ENCODE data around the gene ATG5. TPM values are rescaled to one million over a fixed set of nuclear protein-coding genes. Genes with fewer than 3 reads are reported as not detected.

The ATG5 gene
- total RNA-seq, 2 donors from 2014 or later, result 41.4 to 59.7 TPM

- H3K27me3 Mint-ChIP-seq, result no peaks in the 10 kb centered on the region
- H3K4me3 Mint-ChIP-seq, result peak overlapping the region; percentile 87
- ATAC-seq (no peak), DNase-seq (ENCODE audit: low spot score) (no peak)
- H3K27ac Mint-ChIP-seq, result peak overlapping the region; percentile 97 to 99
- no peaks in the 10 kb centered on the region for H3K9me3 Mint-ChIP-seq
- peaks cover 59 to 80% of the 10 kb centered on the region in 2 donors for H3K4me1 Mint-ChIP-seq (ENCODE audit: low read depth in 2 of 2)
- H3K36me3 Mint-ChIP-seq, result peaks cover 16% of the 10 kb centered on the region
Observed at GRCh38 chr6:106167096-106167814, 158.3 kb downstream of the ATG5 start.

GRCh38 chr6:106165885-106166485 is 159.6 kb downstream of the ATG5 start:
- Mint-ChIP-seq H3K4me1 (ENCODE audit: low read depth in 2 of 2) (peaks cover 62 to 82% of the 10 kb centered on the region in 2 donors), H3K27me3 (no peaks in the 10 kb centered on the region), H3K9me3 (no peaks in the 10 kb centered on the region), H3K4me3 (peak overlapping the region; percentile 87), H3K36me3 (peaks cover 15% of the 10 kb centered on the region), H3K27ac (peak overlapping the region; percentile 97 to 99)
- ATAC-seq (no peak), DNase-seq (ENCODE audit: low spot score) (no peak)

GRCh38 chr6:106163966-106164877 is 161.3 kb downstream of the ATG5 start:
- peaks cover 58 to 73% of the 10 kb centered on the region in 2 donors for H3K4me1 Mint-ChIP-seq (ENCODE audit: low read depth in 2 of 2)
- peak overlapping the region; percentile 87 for H3K4me3 Mint-ChIP-seq
- peak; percentile 95 for ATAC-seq

GRCh38 chr6:106163446-106163965 is 162.1 kb downstream of the ATG5 start:
- Mint-ChIP-seq H3K9me3 (no peaks in the 10 kb centered on the region), H3K4me1 (ENCODE audit: low read depth in 2 of 2) (peaks cover 62 to 77% of the 10 kb centered on the region in 2 donors), H3K27ac (peak overlapping the region; percentile 97 to 99), H3K36me3 (peaks cover 11% of the 10 kb centered on the region), H3K27me3 (no peaks in the 10 kb centered on the region), H3K4me3 (peak overlapping the region; percentile 87)
- peak; percentile 74 for DNase-seq (ENCODE audit: low spot score)
- peak; percentile 45 to 55 for ATAC-seq

More at GRCh38 chr6:106163966-106164877, 161.3 kb downstream of the ATG5 start:
- DNase-seq (ENCODE audit: low spot score), result peak; percentile 90
- no peaks in the 10 kb centered on the region for H3K9me3 Mint-ChIP-seq
- no peaks in the 10 kb centered on the region for H3K27me3 Mint-ChIP-seq
- H3K27ac Mint-ChIP-seq, result peak overlapping the region; percentile 97 to 99
- peaks cover 11% of the 10 kb centered on the region for H3K36me3 Mint-ChIP-seq

GRCh38 chr6:106162921-106163320 is 162.6 kb downstream of the ATG5 start:
- H3K4me1 Mint-ChIP-seq (ENCODE audit: low read depth in 2 of 2), result peaks cover 59 to 74% of the 10 kb centered on the region in 2 donors
- peak overlapping the region; percentile 97 to 99 for H3K27ac Mint-ChIP-seq
- no peak for ATAC-seq
- no peaks in the 10 kb centered on the region for H3K27me3 Mint-ChIP-seq
- peaks cover 11% of the 10 kb centered on the region for H3K36me3 Mint-ChIP-seq
- peak overlapping the region; percentile 87 for H3K4me3 Mint-ChIP-seq
- H3K9me3 Mint-ChIP-seq, result no peaks in the 10 kb centered on the region
- DNase-seq (ENCODE audit: low spot score), result no peak

GRCh38 chr6:106161893-106162292 is 163.7 kb downstream of the ATG5 start:
- DNase-seq (ENCODE audit: low spot score) (no peak), ATAC-seq (no peak)
- Mint-ChIP-seq H3K36me3 (peaks cover 11% of the 10 kb centered on the region), H3K4me3 (peak overlapping the region; percentile 54), H3K27me3 (no peaks in the 10 kb centered on the region), H3K4me1 (ENCODE audit: low read depth in 2 of 2) (peaks cover 56 to 74% of the 10 kb centered on the region in 2 donors), H3K9me3 (no peaks in the 10 kb centered on the region), H3K27ac (peak overlapping the region; percentile 44 to 99)

- H3K9me3 Mint-ChIP-seq, result no peaks in the 10 kb centered on the region
- H3K27me3 Mint-ChIP-seq, result no peaks in the 10 kb centered on the region
- H3K36me3 Mint-ChIP-seq, result peaks cover 11% of the 10 kb centered on the region
- H3K4me1 Mint-ChIP-seq (ENCODE audit: low read depth in 2 of 2), result peaks cover 56 to 73% of the 10 kb centered on the region in 2 donors
- peak overlapping the region; percentile 54 for H3K4me3 Mint-ChIP-seq
- peak overlapping the region; percentile 44 to 99 for H3K27ac Mint-ChIP-seq
- ATAC-seq (no peak), DNase-seq (ENCODE audit: low spot score) (no peak)
Observed at GRCh38 chr6:106161311-106161874, 164.2 kb downstream of the ATG5 start.

GRCh38 chr6:106160189-106160588 is 165.4 kb downstream of the ATG5 start:
- DNase-seq (ENCODE audit: low spot score), result no peak
- Mint-ChIP-seq H3K27me3 (no peaks in the 10 kb centered on the region), H3K9me3 (no peaks in the 10 kb centered on the region), H3K4me3 (no peak overlapping the region), H3K4me1 (ENCODE audit: low read depth in 2 of 2) (peaks cover 49 to 63% of the 10 kb centered on the region in 2 donors), H3K36me3 (peaks cover 6% of the 10 kb centered on the region), H3K27ac (peak overlapping the region; percentile 32 to 41)
- no peak for ATAC-seq

GRCh38 chr6:106159531-106159940 is 166.0 kb downstream of the ATG5 start:
- H3K36me3 Mint-ChIP-seq, result peaks cover 3% of the 10 kb centered on the region
- DNase-seq (ENCODE audit: low spot score) (no peak), ATAC-seq (no peak)
- peak overlapping the region; percentile 4 for H3K4me3 Mint-ChIP-seq
- H3K9me3 Mint-ChIP-seq, result no peaks in the 10 kb centered on the region
- no peaks in the 10 kb centered on the region for H3K27me3 Mint-ChIP-seq
- H3K27ac Mint-ChIP-seq, result peak overlapping the region; percentile 32 to 41
- peaks cover 45 to 56% of the 10 kb centered on the region in 2 donors for H3K4me1 Mint-ChIP-seq (ENCODE audit: low read depth in 2 of 2)

GRCh38 chr6:106158816-106159215 is 166.7 kb downstream of the ATG5 start:
- ATAC-seq (no peak), DNase-seq (ENCODE audit: low spot score) (no peak)
- Mint-ChIP-seq H3K9me3 (no peaks in the 10 kb centered on the region), H3K27me3 (no peaks in the 10 kb centered on the region), H3K4me3 (no peak overlapping the region), H3K4me1 (ENCODE audit: low read depth in 2 of 2) (peaks cover 38 to 49% of the 10 kb centered on the region in 2 donors), H3K27ac (peak overlapping the region; percentile 32 to 41), H3K36me3 (no peaks in the 10 kb centered on the region)

- DNase-seq (ENCODE audit: low spot score) (no peak), ATAC-seq (no peak)
- Mint-ChIP-seq H3K4me3 (no peak overlapping the region), H3K4me1 (ENCODE audit: low read depth in 2 of 2) (peaks cover 30 to 44% of the 10 kb centered on the region in 2 donors), H3K27me3 (no peaks in the 10 kb centered on the region), H3K9me3 (peaks cover 4% of the 10 kb centered on the region), H3K27ac (peak overlapping the region in 1 of 2 donors; percentile 6), H3K36me3 (peaks cover 4% of the 10 kb centered on the region)
Observed at GRCh38 chr6:106156863-106157262, 168.7 kb downstream of the ATG5 start.

GRCh38 chr6:106156413-106156812 is 169.1 kb downstream of the ATG5 start:
- H3K27me3 Mint-ChIP-seq, result no peaks in the 10 kb centered on the region
- H3K27ac Mint-ChIP-seq, result peak overlapping the region in 1 of 2 donors; percentile 6
- no peak for DNase-seq (ENCODE audit: low spot score)
- no peak for ATAC-seq
- peaks cover 26 to 44% of the 10 kb centered on the region in 2 donors for H3K4me1 Mint-ChIP-seq (ENCODE audit: low read depth in 2 of 2)
- peaks cover 4% of the 10 kb centered on the region for H3K9me3 Mint-ChIP-seq
- H3K4me3 Mint-ChIP-seq, result no peak overlapping the region
- H3K36me3 Mint-ChIP-seq, result peaks cover 9% of the 10 kb centered on the region

GRCh38 chr6:106155219-106155830 is 170.2 kb downstream of the ATG5 start:
- H3K4me1 Mint-ChIP-seq (ENCODE audit: low read depth in 2 of 2), result peaks cover 26 to 46% of the 10 kb centered on the region in 2 donors
- no peak overlapping the region for H3K27ac Mint-ChIP-seq
- no peaks in the 10 kb centered on the region for H3K27me3 Mint-ChIP-seq
- peaks cover 4% of the 10 kb centered on the region for H3K9me3 Mint-ChIP-seq
- DNase-seq (ENCODE audit: low spot score), result no peak
- no peak overlapping the region for H3K4me3 Mint-ChIP-seq
- H3K36me3 Mint-ChIP-seq, result peaks cover 12% of the 10 kb centered on the region
- ATAC-seq, result no peak
